ENCODE measurements around the gene AGTR1.
A peak's percentile ranks its signal among the peaks of the same experiment; 100 is the strongest.
"Not testable (repeated sequence)": the region's sequence is repeated elsewhere in the genome, so short reads cannot be mapped to it uniquely, and the experiment has no call there.

Gene AGTR1

DNA sequence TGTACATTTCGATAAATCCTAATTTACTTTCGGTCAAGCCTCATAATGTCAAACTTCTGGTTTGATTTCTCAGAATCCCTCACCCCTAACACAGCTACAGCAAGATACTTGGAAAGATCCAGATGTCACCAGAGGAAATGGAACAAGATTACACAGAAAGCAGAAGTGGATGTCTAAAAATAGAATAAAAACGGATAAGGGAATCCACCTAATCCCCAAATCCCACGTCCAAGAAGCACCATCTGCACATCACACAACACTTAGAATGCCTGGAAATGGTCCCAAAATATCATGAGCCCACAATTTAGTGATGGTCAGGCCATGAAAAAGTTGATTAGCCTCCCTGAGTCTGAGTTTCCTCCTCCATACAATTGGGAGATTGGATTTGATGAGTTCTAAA, 61.7 kb downstream of the AGTR1 start:
- no peak for DNase-seq

GRCh38 chr3:148763156-148763680, 65.5 kb downstream of the AGTR1 start:
- DNase-seq: no peak

DNA sequence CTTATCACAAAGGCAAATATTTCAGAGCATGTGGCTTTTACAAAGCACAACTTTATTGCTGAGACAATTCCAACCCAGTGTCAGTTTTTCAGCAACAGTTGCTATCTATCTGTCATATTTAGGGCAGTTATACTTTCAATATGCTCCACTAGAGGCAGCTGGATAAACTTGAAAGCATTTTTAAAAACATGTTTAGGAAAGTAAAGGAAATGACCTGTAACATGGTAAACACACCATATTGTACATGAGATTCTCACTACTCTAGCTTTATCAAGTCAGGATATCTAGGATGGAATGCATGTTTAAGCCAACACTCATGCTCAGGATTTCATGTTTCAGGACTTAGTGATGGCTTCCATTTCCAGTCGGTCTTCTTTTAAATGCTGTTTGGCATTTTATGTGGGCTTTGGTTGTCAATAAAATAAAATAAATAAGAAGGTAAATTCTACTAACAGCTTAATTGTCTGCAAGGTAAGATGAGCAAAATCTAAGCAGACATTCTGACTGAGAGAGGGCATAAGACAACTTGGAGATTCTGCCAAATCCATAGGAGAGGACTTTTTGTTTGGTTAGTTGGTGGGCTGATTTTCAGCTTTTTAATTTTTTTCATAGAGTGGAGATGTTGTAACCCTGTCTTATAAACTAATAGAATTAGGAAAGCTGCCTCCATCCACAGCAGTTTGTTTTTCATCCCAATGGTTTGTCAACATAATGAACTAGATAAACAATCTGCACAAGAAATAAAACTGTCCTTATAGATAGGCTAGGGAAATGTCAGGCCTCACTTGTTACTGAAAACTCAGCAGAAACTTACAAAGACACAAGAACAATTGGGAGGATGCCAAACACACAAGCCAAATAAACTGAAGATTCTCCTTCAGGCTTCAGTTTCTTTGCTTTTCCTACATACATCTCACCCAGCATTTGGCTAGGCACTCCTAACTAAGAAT, 66.6 kb downstream of the AGTR1 start:
- no peak for DNase-seq

- DNase-seq: no peak
Observed at GRCh38 chr3:148772361-148772760, 74.7 kb downstream of the AGTR1 start.

- no peak for DNase-seq
Observed at GRCh38 chr3:148772835-148773234, 75.1 kb downstream of the AGTR1 start.

- DNase-seq: no peak
Observed at GRCh38 chr3:148773805-148774204, 76.1 kb downstream of the AGTR1 start.

- no peak for DNase-seq
Observed at GRCh38 chr3:148778926-148779325, 81.2 kb downstream of the AGTR1 start.

DNA sequence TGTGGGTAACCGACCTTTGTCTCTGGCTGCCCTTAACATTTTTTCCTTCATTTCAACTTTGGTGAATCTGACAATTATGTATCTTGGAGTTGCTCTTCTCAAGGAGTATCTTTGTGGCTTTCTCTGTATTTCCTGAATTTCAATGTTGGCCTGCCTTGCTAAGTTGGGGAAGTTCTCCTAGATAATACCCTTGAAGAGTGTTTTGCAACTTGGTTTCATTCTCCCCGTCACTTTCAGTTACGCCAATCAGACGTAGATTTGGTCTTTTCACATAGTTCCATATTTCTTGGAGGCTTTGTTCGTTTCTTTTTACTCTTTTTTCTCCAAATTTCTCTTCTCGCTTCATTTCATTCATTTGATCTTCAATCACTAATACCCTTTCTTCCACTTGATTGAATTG, 87.3 kb downstream of the AGTR1 start:
- DNase-seq: not testable (repeated sequence)

GRCh38 chr3:148786159-148786558, 88.5 kb downstream of the AGTR1 start:
- DNase-seq: not testable (repeated sequence)

DNA sequence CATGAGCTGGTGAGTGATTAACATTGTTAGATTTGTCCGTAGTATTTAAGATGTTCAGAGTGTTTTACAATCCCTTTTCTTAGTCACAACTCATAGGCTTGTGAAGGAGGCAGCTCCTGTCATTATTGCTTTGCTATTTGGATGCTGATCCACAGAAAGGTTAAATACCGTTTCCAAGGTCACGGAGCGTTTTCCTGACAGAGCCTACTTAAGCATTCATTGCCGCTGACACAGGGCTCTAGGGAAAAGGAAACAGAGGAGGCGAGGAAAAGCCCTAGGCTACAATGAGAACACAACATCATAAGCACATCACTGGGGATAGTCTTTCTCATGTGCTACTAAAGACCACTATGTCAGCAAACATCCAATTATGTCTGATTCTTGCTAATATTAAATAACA, 91.4 kb downstream of the AGTR1 start:
- DNase-seq: no peak

GRCh38 chr3:148789906-148790305, 92.2 kb downstream of the AGTR1 start:
- no peak for DNase-seq

- DNase-seq: no peak
Observed at GRCh38 chr3:148790370-148790769, 92.7 kb downstream of the AGTR1 start.

DNA sequence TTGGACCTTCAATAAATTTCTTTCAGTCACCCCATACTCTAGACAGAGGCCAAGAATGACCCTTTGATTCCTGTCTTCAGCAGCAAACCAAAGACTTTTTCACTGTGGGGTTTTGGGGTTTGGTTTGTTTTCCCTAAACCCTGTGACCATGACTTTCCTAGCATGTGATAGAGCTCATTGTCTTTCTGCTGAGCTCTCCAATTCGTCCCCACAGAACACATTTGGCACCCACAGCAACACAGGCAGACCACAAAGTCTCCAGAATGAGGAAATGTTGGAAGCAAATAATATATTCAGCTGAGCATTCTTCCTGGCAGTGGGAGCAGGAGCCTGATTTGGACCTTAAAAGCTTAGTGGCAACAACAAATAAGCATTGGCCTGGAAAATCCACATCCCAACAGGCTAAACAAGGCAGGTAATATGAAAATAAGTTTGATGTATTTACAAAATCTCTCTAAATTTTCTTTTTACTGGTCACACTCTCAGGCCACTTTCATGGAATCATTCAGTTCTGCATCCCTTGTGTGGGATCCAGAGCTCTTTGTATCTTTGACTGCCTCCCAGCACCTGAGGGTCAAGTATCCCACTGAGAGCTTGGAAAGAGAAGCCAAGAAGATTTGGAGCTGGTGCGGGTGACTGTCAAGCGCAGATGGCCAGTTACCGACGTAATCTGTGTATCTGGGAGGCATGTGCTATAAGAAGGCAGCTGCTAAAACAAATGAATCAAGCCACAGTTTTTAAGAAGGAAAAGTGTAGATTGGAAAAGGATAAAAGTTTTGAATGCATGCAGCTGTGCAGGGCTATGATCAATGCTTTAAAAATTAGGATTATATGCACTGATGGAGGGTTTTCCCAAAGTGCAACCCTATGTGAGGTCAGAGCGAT, 93.4 kb downstream of the AGTR1 start:
- peak; percentile 16 for DNase-seq

DNA sequence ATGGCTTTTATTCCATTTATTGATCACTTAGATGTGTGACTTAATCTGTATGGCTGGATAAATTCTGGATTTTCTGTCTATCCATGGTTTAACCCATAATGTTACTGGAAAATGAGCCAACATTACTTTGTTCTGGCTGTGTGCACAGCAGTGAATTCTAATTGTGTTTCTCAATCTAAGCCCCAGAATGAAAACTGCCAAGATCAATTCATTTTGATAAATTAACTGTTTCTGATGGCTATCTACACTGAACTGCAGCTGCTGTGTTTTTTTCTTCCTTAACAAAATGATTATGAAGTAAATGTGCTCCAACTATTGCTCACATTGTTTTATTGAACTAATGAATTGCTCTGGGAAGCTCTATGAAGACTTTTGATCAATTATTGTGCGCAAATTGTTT, 94.2 kb downstream of the AGTR1 start:
- DNase-seq: no peak

DNA sequence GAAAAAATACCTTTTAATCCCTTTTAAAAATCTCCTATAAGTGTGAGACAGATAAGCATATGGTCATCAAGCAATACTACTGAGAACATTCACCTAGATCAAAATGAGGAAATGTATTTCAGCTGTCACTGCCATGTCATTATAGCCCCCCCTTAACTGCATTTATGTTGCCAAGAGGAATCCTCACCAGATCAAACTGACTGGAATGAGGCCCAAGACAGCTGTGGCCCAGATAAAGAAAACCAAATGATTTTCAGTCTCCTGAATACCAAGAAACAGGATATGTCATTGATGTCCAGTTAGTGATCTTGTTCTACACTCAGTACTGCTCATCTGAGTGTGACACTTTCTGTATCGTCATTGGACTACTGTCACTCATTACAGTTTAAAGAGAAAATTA, 94.8 kb downstream of the AGTR1 start:
- DNase-seq: no peak
